Mesothelial cell of epicardium (in vitro differentiated cells): ENCODE measurements around the gene KRT82. TPM values are rescaled to one million over a fixed set of nuclear protein-coding genes. Genes with fewer than 3 reads are reported as not detected.

Experiments
- DNase-seq, 2 experiments: peaks; one replicate each; pipeline ENCODE4 v3.0.0; 2021; ENCODE audit warnings: low spot score in 2 of 2; ENCODE audit not compliant: unreplicated experiment in 2 of 2
- H3K27ac Mint-ChIP-seq: 2 replicates; pipeline ENCODE4 v1.8.0; 2021; ENCODE audit warnings: mixed read lengths
- H3K27me3 Mint-ChIP-seq: 2 replicates; pipeline ENCODE4 v1.8.0; 2021; ENCODE audit warnings: low read depth, mixed read lengths
- H3K36me3 Mint-ChIP-seq: 2 replicates; pipeline ENCODE4 v1.8.0; 2021; ENCODE audit warnings: mixed read lengths
- H3K4me1 Mint-ChIP-seq: 2 replicates; pipeline ENCODE4 v1.8.0; 2021; ENCODE audit warnings: mixed read lengths
- H3K4me3 Mint-ChIP-seq: 2 replicates; pipeline ENCODE4 v1.8.0; 2021; ENCODE audit warnings: mild to moderate bottlenecking, moderate library complexity, mixed read lengths
- H3K9me3 Mint-ChIP-seq: 2 replicates; pipeline ENCODE4 v1.8.0; 2021; ENCODE audit warnings: mixed read lengths
- CTCF ChIP-seq: fragments of 200-600 bp; sonication (generic); IDR thresholded peaks from one replicate; pipeline ENCODE4 v1.5.0; 2021; ENCODE audit warnings: antibody characterized with exemption; ENCODE audit not compliant: unreplicated experiment
- total RNA-seq: library from RNA; stranded (reverse); gene quantifications from 3 replicates; pipeline ENCODE4 v1.2.1, GENCODE V29; 2021

The KRT82 gene
- total RNA-seq, 1 donor from 2014 or later: not detected

GRCh38 chr12:52351196-52352059 is 54.7 kb downstream of the KRT82 start:
- TF ChIP-seq CTCF: no peak
- Mint-ChIP-seq H3K27ac (no peak overlapping the region), H3K36me3 (no peaks in the 10 kb centered on the region), H3K4me3 (no peak overlapping the region), H3K4me1 (peaks cover 27% of the 10 kb centered on the region), H3K9me3 (no peaks in the 10 kb centered on the region), H3K27me3 (peaks cover 22% of the 10 kb centered on the region)
- DNase-seq: no peak

GRCh38 chr12:52350786-52351185 is 55.3 kb downstream of the KRT82 start:
- Mint-ChIP-seq H3K27me3 (peaks cover 22% of the 10 kb centered on the region), H3K9me3 (no peaks in the 10 kb centered on the region)

GRCh38 chr12:52350021-52350620 is 56.0 kb downstream of the KRT82 start:
- Mint-ChIP-seq H3K4me1 (peaks cover 36% of the 10 kb centered on the region), H3K27ac (no peak overlapping the region), H3K36me3 (no peaks in the 10 kb centered on the region), H3K9me3 (no peaks in the 10 kb centered on the region), H3K4me3 (no peak overlapping the region), H3K27me3 (peaks cover 22% of the 10 kb centered on the region)
- TF ChIP-seq CTCF: no peak
- DNase-seq: no peak

More at GRCh38 chr12:52350786-52351185, 55.3 kb downstream of the KRT82 start:
- Mint-ChIP-seq H3K36me3 (no peaks in the 10 kb centered on the region), H3K4me3 (no peak overlapping the region), H3K27ac (no peak overlapping the region), H3K4me1 (peaks cover 32% of the 10 kb centered on the region)
- peak in 1 of 2 experiments; percentile 25 for DNase-seq
- no peak for TF ChIP-seq CTCF

- H3K27me3 Mint-ChIP-seq: peaks cover 21% of the 10 kb centered on the region
- DNase-seq: no peak
- no peaks in the 10 kb centered on the region for H3K9me3 Mint-ChIP-seq
- H3K27ac Mint-ChIP-seq: no peak overlapping the region
- no peak overlapping the region for H3K4me3 Mint-ChIP-seq
- H3K36me3 Mint-ChIP-seq: no peaks in the 10 kb centered on the region
- H3K4me1 Mint-ChIP-seq: peaks cover 43% of the 10 kb centered on the region
- TF ChIP-seq CTCF: no peak
Observed at GRCh38 chr12:52349196-52349595, 56.9 kb downstream of the KRT82 start.

GRCh38 chr12:52347551-52348510 is 58.3 kb downstream of the KRT82 start:
- Mint-ChIP-seq H3K36me3 (no peaks in the 10 kb centered on the region), H3K27ac (no peak overlapping the region), H3K27me3 (peaks cover 14% of the 10 kb centered on the region), H3K4me1 (peaks cover 37% of the 10 kb centered on the region), H3K9me3 (no peaks in the 10 kb centered on the region), H3K4me3 (no peak overlapping the region)
- peak in 1 of 2 experiments; percentile 7 for DNase-seq
- TF ChIP-seq CTCF: no peak
